K562 (cell line): ENCODE results near the gene PRM3.

Source experiments
- EP300 ChIP-seq: IDR thresholded peaks from 2 replicates; pipeline ENCODE4 v1.6.1; 2012; ENCODE audit warnings: low read length, improper control_type of control experiment
- PHF8 ChIP-seq: fragments of 200-600 bp; sonication (generic); IDR thresholded peaks from 2 replicates; pipeline ENCODE4 v1.6.1; 2012; ENCODE audit warnings: mixed run types, mild to moderate bottlenecking, inconsistent platforms, low read length, moderate library complexity, borderline replicate concordance
- POLR2AphosphoS5 ChIP-seq: IDR thresholded peaks from 2 replicates; pipeline ENCODE4 v1.6.1; 2011; ENCODE audit warnings: mild to moderate bottlenecking, low read depth, low read length, moderate library complexity; ENCODE audit not compliant: control insufficient read depth, insufficient read depth
- SMARCB1 ChIP-seq: IDR thresholded peaks from 2 replicates; pipeline ENCODE4 v1.6.1; 2011; ENCODE audit warnings: improper control_type of control experiment, low read depth; ENCODE audit not compliant: insufficient read length

DNA sequence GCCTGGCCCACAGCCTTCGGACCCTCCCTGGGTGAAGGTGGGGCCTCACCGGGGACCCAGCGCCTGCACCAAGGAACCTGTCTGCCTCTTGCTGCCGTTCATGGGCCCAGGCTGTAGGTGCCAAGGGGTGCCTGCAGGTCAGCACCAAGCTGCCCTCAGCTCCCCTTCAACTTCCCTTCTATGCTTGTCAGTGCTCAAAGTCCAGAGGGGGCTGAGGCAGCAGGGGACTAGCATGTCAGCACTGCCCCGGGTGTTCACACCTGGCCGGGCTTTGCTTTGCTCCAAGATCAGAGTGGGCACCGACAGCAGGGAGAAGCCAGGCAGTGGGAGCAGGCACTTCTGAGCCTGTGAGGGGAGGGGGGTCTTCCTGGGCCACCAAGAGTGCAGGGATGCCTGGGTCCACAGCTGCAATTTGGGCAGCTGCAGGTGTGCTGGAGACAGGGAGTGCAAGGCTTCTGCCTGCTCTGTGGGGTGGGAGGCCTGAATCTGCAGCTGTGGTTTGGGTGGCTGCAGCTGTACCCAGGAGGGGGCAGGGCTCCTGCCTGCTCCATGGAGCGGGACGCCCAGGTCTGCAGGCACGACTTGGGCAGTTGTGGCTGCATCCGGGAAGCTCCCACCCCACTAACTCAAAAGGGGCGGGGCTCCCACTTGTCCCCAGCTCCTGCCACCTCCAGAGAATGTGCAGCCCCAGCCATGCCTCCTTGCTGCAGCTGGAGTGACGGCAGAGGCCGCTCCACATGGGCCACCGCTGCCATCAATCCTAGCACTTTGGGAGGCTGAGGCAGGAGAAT, 35.3 kb upstream of the PRM3 start:
- TF ChIP-seq POLR2AphosphoS5: no peak
- TF ChIP-seq SMARCB1: no peak
- TF ChIP-seq EP300: no peak
- no peak for TF ChIP-seq PHF8
